Measurements from ENCODE around the gene PAM. TPM values are rescaled to one million over a fixed set of nuclear protein-coding genes. Genes with fewer than 3 reads are reported as not detected.

Gene PAM
- total RNA-seq, 1 donor from 2014 or later, result 171 TPM

DNA sequence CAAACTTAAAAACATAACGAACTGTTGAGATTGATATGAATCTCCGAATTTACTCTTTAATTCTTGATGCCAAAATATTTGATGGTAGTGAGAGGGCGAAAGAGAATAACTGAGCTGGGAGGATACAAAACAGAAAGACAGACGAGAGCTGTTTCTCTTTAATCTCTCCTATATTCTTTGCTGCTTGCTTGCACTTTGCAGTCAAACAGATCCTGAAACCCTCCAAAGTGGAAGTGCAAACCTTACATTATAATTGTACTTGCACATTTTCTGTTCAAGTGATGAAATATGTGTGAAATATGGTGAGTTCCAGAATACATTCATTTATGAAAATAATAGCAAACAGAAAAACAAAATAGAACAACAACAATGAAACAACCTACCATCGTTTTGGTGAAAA lies 63.8 kb downstream of the PAM start:
- Histone ChIP-seq H3K9me3 (no peaks in the 10 kb centered on the region), H3K27me3 (ENCODE audit: low read depth) (no peaks in the 10 kb centered on the region), H3K4me1 (peaks cover 18% of the 10 kb centered on the region), H3K36me3 (no peaks in the 10 kb centered on the region), H3K27ac (no peak overlapping the region), H3K4me3 (no peak overlapping the region)
- DNase-seq, result no peak
- ATAC-seq, result no peak
- intact Hi-C loops (cut with DNase I), result no loop called here
- TF ChIP-seq, protein P1, sequence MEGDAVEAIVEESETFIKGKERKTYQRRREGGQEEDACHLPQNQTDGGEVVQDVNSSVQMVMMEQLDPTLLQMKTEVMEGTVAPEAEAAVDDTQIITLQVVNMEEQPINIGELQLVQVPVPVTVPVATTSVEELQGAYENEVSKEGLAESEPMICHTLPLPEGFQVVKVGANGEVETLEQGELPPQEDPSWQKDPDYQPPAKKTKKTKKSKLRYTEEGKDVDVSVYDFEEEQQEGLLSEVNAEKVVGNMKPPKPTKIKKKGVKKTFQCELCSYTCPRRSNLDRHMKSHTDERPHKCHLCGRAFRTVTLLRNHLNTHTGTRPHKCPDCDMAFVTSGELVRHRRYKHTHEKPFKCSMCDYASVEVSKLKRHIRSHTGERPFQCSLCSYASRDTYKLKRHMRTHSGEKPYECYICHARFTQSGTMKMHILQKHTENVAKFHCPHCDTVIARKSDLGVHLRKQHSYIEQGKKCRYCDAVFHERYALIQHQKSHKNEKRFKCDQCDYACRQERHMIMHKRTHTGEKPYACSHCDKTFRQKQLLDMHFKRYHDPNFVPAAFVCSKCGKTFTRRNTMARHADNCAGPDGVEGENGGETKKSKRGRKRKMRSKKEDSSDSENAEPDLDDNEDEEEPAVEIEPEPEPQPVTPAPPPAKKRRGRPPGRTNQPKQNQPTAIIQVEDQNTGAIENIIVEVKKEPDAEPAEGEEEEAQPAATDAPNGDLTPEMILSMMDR (IDR thresholded peaks at IDR 0.05), result no peak

DNA sequence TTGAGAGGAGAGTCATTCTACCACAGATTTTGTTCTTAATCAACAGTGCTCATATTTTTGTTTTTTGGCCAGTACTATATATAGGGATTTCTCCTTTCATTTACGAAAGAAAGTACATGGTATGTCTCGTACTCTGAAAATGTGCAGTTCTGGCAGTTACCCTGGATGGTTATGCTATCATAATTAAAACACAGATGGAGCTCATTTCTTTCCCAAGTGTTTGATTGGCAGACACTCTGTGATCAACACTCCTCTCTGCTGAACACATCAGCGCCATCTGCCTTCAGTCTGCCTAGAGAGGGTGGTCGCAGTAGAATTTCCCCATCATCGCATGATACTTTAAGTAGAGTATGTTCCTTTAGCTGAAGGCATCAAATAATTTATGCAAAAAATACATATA lies 64.5 kb downstream of the PAM start:
- Histone ChIP-seq H3K27ac (no peak overlapping the region), H3K27me3 (ENCODE audit: low read depth) (no peaks in the 10 kb centered on the region), H3K9me3 (no peaks in the 10 kb centered on the region), H3K36me3 (no peaks in the 10 kb centered on the region), H3K4me3 (no peak overlapping the region), H3K4me1 (peaks cover 17% of the 10 kb centered on the region)
- TF ChIP-seq, protein P1 (IDR thresholded peaks at IDR 0.05), result no peak
- ATAC-seq, result no peak
- DNase-seq, result no peak
- intact Hi-C loops (cut with DNase I), result no loop called here

DNA sequence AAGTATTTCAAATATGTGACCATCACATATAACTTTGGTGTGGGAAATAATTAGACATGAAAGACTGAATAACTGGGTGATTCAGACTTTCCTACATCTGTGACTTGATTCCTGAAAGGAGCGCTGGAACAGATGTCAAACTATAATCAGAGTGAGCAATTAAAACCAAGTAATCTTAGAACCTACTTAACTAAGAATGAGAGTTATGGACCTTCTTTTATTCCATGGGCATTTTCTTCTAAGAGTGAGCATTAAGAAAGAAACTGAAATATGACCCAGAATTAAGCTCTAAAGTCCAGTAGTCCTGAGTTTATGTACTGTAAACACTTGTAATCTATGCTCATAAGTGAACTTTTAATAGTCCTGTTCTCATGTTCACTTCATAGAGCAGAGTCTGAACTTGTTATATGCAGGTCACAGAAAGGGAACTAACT lies 68.4 kb downstream of the PAM start:
- TF ChIP-seq, protein P1 (IDR thresholded peaks at IDR 0.05), result no peak
- DNase-seq, result no peak
- intact Hi-C loops (cut with DNase I), result no loop called here
- Histone ChIP-seq H3K9me3 (no peaks in the 10 kb centered on the region), H3K4me3 (no peak overlapping the region), H3K27ac (no peak overlapping the region), H3K27me3 (ENCODE audit: low read depth) (no peaks in the 10 kb centered on the region), H3K36me3 (no peaks in the 10 kb centered on the region), H3K4me1 (no peaks in the 10 kb centered on the region)
- no peak for ATAC-seq

DNA sequence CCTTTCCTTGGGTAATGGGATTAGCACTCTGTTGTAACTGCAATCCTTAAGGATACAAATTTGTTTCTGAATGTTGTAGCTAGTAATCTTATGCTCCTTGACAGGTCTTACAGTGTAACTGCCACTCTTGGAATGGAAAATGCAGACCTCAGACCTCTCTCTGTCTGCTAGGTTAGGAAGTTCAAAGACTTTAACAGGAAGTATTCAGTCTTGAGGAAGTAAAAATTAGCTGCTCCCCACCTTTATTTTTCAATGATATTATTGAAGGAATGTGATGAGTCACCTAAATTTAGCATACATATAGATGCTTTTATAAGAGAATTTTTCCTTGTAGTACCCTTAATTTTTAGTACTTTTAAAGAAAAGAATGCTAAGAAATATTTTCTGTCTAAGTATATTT lies 71.5 kb downstream of the PAM start:
- Histone ChIP-seq H3K27me3 (ENCODE audit: low read depth) (no peaks in the 10 kb centered on the region), H3K4me1 (no peaks in the 10 kb centered on the region), H3K36me3 (no peaks in the 10 kb centered on the region), H3K27ac (no peak overlapping the region), H3K4me3 (no peak overlapping the region), H3K9me3 (no peaks in the 10 kb centered on the region)
- DNase-seq, result no peak
- intact Hi-C loops (cut with DNase I), result no loop called here
- TF ChIP-seq, protein P1 (IDR thresholded peaks at IDR 0.05), result no peak
- no peak for ATAC-seq

DNA sequence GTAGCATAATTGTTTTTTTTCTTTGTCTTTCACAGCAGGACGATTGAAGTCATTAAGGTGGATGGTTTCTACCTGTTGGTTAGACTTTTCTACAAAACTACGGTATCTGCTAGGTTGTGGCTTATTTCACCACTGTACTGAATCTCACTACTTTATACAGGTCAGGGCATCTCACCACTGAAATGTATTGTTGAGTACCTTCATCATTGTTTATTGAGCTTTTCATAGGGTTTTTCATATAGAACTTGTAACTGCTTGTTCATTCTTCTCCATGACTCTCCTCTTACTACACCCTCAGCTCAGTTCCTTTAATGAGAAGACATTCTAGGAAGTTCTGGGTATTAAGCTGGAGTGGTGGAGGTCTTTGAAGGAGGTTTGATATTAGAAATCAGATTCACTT lies 75.1 kb downstream of the PAM start:
- TF ChIP-seq, protein P1 (IDR thresholded peaks at IDR 0.05), result no peak
- H3K27me3 ChIP-seq (ENCODE audit: low read depth), result no peaks in the 10 kb centered on the region
- no peak for ATAC-seq

DNA sequence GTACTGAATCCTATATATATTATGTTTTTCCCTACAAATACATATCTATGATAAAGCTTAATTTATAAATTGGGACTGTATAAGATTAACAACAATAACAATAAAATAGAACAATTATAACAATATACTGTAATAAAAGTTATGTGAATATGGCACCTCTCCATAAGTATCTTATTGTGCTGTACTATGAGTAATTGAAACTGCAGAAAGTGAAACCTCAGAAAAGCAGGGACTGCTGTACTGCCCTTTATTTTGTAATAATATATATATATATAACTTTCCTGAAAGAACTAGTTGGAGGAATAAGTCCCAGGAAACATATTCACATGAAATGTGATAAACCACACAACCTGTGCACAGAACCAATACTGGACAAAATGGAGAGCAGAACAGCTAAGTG lies 77.3 kb downstream of the PAM start:
- H3K9me3 ChIP-seq, result no peaks in the 10 kb centered on the region
- no peak overlapping the region for H3K4me3 ChIP-seq
- H3K27me3 ChIP-seq (ENCODE audit: low read depth), result no peaks in the 10 kb centered on the region
- no peak overlapping the region for H3K27ac ChIP-seq
- H3K36me3 ChIP-seq, result no peaks in the 10 kb centered on the region
- intact Hi-C loops (cut with DNase I), result no loop called here
- no peak for ATAC-seq
- TF ChIP-seq, protein P1 (IDR thresholded peaks at IDR 0.05), result no peak
- no peak for DNase-seq
- H3K4me1 ChIP-seq, result no peaks in the 10 kb centered on the region

More for the DNA sequence above, 75.1 kb downstream of the PAM start:
- intact Hi-C loops (cut with DNase I), result no loop called here
- Histone ChIP-seq H3K9me3 (no peaks in the 10 kb centered on the region), H3K4me1 (no peaks in the 10 kb centered on the region), H3K27ac (no peak overlapping the region), H3K4me3 (no peak overlapping the region), H3K36me3 (no peaks in the 10 kb centered on the region)
- DNase-seq, result no peak

Measured in lower lobe of right lung (tissue), 2 donors.